RPMI7951 (cell line): ENCODE measurements around the gene ZFX. TPM values are rescaled to one million over a fixed set of nuclear protein-coding genes. Genes with fewer than 3 reads are reported as not detected.

Source experiments
- DNase-seq: peaks from one replicate; pipeline ENCODE4 v3.0.0-alpha.2; 2012; ENCODE audit warnings: low read depth
- total RNA-seq: library from RNA; depleted of rRNA; stranded (reverse); fragments of >200 nt; shearing (Covaris generic); gene quantifications from 2 replicates; pipeline ENCODE4 v1.2.3, GENCODE V29; 2014

The ZFX gene
- total RNA-seq, 1 experiment from 2014 or later = 36.9 TPM

DNA sequence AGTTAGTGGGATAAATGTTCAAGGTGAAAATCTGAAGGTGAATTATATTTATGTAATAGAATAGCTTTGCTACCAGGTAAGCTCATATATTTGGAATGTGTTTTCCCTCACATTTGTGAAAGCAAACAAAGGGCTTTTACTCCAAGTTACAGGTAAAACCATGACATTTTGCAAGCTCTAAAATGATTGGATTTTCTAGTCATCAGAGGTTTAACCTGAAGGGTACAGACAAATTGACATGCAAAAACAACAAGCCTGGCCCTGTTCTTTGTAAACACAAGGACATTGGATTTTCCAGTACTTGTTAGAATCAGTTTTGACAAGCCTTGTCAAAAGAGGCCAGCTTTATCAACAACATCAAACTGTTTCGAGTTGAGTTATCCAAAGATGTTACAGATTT is 51.7 kb downstream of the ZFX start:
- DNase-seq = no peak

- no peak for DNase-seq
Measured at GRCh38 chrX:24202465-24203031, 53.0 kb downstream of the ZFX start.

GRCh38 chrX:24203072-24203808 is 53.7 kb downstream of the ZFX start:
- no peak for DNase-seq

GRCh38 chrX:24204331-24204730 is 54.8 kb downstream of the ZFX start:
- DNase-seq = no peak

DNA sequence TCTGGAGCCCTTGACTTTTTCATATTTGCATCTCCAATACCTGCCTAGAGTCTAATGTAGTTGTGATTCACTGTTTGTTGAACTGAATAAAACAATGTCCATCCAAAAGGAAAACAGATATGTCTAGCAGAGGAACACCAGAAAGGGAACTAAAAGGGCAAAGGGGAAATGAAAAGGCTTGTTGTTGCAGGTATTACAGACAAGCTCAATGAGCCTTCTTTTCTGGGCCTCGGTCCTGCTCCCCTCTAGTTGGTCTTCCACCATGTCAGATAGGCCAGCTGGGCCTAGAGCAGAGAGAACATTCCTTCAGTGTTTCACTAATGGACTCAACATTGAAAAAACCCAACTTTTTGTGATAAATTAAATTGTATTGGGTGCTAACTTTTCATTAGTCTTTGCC is 55.4 kb downstream of the ZFX start:
- no peak for DNase-seq

GRCh38 chrX:24207826-24208225 is 58.3 kb downstream of the ZFX start:
- DNase-seq = no peak

DNA sequence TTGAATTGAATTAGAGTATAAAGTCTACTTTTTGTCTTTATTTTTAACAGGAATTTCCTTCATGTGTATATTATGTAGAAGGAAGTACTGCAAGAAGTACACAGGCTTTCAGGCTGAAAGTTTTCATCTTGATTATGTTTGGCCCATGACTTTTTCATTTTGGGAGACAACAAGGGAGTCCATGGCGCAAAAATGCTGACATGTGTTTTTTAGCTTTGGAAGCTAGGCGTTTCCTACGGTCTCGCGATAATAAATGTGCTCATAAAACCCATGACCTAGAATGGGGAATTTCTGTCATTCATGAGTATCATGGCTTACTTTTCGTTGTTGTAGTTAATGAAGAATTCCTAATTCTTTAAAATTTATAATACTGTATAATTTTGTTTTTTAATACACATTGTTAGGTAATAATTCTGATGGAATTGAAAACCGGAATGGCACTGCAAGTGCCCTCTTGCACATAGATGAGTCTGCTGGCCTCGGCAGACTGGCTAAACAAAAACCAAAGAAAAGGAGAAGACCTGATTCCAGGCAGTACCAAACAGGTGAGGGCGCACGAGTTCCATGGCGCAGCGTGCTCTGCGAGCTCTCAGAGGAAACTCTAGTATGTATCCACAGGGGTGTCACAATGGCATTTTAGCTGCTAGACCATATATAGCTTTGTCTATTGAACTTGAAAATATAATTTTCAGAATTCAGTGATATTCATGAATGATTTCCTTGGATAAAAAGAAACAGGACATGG is 59.1 kb downstream of the ZFX start:
- DNase-seq = no peak

DNA sequence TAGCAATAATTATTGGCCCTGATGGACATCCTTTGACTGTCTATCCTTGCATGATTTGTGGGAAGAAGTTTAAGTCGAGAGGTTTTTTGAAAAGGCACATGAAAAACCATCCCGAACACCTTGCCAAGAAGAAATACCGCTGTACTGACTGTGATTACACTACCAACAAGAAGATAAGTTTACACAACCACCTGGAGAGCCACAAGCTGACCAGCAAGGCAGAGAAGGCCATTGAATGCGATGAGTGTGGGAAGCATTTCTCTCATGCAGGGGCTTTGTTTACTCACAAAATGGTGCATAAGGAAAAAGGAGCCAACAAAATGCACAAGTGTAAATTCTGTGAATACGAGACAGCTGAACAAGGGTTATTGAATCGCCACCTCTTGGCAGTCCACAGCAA is 60.7 kb downstream of the ZFX start:
- DNase-seq = no peak

- no peak for DNase-seq
Measured at GRCh38 chrX:24214568-24214967, 65.0 kb downstream of the ZFX start.

DNA sequence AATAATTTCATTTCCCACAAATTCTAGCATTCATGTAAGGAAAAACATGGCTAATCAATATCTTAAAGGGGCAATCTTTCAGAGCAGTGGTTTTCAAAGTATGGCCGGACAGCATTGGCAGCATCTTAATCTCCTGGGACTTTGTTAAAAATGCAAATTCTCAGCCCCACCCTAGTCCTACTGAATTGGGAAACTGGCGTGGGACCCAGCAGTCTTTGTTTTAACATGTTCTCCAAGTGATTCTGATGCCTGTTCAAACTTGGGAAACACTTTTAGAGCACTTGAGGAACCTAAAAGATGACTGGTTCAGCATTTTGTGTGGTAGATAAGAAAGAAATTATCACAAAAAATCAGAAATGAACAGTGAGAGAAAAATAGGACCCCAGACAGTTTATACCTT is 65.7 kb downstream of the ZFX start:
- DNase-seq = no peak

- DNase-seq = no peak
Measured at GRCh38 chrX:24216037-24216436, 66.5 kb downstream of the ZFX start.

- DNase-seq = no peak
Measured at GRCh38 chrX:24216827-24217226, 67.3 kb downstream of the ZFX start.

- DNase-seq = peak; percentile 3
Measured at GRCh38 chrX:24219320-24219719, 69.8 kb downstream of the ZFX start.

- no peak for DNase-seq
Measured at GRCh38 chrX:24221872-24222271, 72.3 kb downstream of the ZFX start.

GRCh38 chrX:24225265-24225664 is 75.7 kb downstream of the ZFX start:
- no peak for DNase-seq

DNA sequence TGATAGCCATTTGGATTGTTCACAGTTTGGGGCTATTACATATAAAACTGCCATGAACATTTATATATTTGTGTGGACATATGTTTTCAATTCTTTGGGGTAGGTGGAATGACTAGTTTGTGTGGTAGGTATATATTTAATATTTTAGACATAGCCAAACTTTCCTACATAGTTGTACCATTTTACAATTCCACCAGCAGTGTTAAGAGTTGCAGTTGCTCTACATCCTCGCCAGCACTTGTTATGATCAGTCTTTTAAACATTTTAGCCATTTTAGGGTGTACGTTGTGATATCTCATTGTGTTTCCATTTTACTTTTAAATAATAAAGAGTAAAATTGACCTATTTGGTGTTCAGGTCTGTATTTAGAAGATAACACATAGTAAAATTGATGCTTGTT is 76.6 kb downstream of the ZFX start:
- no peak for DNase-seq

- no peak for DNase-seq
Measured at GRCh38 chrX:24228596-24228995, 79.1 kb downstream of the ZFX start.

DNA sequence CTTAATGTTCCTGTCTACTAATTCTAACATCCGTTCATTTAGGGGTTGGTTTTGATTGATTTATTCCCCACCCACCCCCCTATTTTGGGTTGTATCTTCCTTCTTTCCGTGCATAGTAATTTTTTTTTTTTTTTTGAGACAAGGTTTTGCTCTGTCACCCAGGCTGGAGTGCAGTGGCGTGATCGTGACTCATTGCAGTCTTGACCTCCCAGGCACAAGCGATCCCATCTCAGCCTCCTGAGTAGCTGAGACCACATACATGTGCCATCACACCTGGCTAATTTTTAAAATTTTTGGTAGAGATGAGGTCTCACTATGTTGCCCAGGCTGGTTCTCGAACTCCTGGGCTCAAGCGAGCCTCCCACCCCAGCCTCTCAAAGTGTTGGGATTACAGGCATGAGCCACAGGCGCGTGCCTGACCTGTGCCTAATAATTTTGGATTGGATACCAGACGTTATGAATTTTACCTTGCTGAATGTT is 79.9 kb downstream of the ZFX start:
- peak; percentile 47 for DNase-seq

DNA sequence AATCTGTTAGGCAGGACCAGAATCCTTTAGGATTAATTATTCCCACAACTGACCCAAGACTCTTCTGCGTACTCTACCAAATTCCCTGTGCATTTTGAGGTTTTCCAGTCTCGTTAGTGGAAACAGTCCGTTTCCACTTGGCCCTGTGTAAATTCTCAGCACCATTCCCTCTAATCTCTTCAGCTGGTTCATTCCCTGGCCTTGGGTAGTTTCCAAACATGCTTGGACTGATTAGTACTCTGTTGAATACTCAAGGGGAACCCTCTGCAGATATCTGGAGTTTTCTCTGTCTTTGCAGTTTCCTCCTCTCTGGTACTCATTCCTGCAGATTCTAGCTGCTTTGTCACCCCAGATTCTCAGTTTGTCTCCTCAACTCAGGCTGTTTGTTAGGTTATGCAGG is 80.4 kb downstream of the ZFX start:
- DNase-seq = peak; percentile 7

DNA sequence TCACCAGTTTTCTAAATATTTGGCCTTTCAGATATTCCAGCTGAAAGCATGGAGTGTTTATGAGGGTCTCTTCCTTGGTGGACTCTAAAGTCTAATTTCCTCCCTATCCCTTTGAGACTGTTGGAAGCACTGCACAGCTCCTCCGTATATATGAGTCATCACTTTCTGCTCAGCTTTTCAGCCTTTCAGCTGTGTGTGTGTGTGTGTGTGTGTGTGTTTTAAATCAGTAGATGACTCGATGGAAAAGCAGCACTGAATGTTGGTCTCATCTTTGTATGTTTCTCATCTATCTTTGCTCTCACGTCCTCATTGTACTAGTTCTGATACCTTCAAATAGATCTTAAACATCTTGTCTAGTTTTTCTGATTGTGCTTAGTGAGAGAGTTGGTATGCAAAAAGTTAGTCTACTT is 81.6 kb downstream of the ZFX start:
- DNase-seq = peak; percentile 89

DNA sequence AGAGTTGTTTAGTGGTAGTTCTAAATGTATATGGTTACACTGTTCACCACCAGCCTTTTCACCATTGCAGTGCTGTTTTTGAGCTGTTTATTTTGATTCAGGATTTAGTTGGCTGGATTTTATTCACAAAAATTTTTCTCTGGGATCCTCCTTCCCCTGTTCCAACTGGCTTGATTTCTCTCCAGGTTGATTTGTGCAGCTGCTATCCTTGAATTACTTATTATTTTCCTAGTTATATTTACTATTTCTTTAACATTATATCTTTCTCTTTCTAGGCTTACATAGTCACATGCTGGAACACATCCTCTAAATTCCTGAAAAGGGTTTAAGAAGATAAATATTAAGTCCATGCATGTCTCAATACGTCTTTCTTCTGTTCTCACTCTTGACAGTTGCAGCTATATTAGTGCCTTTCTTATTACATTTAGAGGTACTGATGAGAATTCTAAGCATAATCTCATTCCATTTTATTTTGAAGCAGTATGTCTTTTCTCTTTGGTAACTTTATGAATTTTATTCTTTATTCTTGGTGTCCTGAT is 82.2 kb downstream of the ZFX start:
- DNase-seq = no peak

- no peak for DNase-seq
Measured at GRCh38 chrX:24232796-24233195, 83.3 kb downstream of the ZFX start.
